HG02610 (cell line): ENCODE measurements around the gene ENTREP3.
"Not testable (repeated sequence)": the region's sequence is repeated elsewhere in the genome, so short reads cannot be mapped to it uniquely, and the experiment has no call there.

Experiments used
- ATAC-seq: cut with Tn5 transposase; IDR thresholded peaks from one replicate; pipeline ENCODE4 v1.9.1; 2021; ENCODE audit warnings: mild to moderate bottlenecking, moderate library complexity; ENCODE audit not compliant: unreplicated experiment

The ENTREP3 gene

DNA sequence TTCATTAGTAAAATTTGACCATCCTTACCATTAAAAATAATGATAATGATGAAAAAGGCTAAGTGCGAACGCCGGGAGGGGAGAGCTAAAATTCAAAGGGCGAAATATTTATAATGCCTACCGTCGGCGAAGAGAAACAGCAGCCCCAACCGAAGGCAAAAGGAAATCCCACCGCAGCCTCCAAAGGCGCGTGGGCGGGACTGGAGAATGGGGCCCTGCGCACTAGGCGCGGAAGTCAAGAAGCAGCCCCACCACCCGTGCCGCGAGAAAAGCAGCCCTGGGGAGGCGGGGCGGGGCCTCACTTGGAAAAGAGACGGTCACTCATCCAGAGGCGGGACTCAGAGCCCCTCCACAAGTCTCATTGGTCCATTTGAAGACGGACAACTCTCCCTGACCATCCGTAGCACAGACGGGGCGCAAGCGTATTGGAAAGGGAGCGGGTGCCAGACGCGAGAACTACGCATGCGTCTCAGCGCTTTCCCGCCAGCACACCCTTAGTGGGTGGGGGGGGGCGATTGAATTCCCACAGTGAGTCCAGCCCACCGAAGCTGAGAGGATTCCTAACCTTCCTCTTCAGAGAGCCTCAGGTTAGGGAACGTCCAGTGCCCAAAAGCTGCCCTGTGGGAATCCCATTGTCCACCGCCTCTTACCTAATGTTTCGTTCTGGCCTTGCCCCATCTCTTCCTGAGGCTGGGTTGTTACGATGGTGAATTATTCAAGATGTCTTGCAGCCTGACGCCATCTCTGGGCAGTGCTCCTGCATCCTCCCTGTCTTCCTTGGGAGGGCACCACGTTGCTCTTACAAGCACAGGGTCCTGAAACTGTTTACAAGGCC, 27.8 kb downstream of the ENTREP3 start:
- ATAC-seq: peak; percentile 88

DNA sequence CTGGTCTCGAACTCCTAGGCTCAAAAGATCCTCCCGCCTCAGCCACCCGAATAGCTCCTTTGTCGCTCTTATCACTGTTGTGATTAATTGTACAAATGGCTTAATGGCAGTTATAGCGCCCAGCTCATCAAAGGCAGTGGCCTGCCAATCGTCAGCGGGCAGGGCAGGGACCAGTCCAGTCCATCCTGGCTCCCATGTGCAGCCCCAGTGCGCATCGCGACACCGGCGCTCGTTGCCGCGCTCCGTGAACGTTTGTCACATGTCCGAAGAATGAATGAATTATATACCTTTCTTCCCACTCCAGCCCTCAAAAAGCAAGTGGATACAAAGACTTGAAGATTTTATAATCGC, 28.4 kb downstream of the ENTREP3 start:
- ATAC-seq: no peak

DNA sequence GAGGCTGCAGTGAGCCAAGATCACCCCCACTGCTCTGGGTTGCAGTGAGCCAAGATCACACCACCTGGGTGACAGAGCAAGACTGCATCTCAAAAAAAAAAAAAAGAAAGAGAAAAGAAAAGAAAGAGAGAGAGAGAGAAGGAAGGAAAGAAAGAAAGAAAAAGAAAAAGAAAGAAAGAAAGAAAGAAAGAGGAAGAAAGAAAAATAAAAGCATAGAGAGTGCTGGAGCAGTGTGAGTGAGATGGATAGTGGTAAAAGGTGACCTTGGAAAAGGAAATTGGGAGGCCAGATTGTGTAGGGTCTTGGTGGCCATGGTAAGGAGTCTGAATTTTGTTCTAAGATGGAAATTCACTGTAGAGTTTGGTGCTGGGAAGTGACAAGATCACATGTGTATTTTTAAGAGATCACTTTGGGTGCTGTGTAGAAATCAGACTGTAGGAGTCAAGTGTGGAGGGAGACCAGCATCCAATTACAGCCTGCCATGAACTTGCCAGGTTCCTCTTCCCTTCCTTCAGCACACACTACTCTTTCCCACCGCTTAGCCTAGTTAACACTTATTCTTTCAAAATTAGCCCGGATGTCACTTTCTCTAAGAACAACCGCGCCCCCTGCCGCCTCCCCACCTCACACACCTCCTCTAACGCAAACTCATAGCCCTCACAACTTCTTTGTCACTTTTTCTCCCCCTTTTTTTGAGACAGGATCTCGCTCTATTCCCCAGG, 28.9 kb downstream of the ENTREP3 start:
- peak; percentile 29 for ATAC-seq

DNA sequence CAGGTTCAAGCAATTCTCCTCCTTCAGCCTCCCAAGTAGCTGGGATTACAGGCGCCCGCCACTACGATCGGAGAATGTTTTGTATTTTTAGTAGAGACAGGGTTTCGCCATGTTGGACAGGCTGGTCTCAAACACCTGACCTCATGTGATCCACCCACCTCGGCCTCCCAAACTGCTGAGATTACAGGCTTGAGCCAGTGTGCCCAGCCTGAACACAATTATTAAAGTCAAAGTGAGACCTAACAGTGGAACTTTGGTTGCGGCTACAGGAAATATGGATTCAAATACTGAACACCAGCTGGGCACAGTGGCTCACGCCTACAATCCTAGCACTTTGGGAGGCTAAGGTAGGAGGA, 29.9 kb downstream of the ENTREP3 start:
- not testable (repeated sequence) for ATAC-seq

DNA sequence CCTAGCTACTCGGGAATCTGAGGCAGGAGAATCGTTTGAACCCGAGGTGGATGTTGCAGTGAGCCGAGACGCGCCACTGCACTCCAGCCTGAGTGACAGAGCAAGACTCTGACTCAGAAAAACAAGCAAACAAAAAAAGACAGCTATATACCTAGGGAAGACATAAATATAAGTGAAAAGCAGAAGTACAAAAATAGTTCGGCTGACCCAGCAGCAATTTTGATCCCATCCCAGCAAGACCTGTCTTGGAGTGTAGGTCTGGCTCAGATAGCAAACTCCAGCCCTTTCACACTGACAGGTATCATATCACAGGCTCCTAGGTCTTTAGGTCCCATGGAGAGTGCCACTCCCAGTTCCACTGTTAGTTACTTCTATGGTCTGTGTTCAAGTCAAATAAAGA, 32.2 kb downstream of the ENTREP3 start:
- no peak for ATAC-seq

DNA sequence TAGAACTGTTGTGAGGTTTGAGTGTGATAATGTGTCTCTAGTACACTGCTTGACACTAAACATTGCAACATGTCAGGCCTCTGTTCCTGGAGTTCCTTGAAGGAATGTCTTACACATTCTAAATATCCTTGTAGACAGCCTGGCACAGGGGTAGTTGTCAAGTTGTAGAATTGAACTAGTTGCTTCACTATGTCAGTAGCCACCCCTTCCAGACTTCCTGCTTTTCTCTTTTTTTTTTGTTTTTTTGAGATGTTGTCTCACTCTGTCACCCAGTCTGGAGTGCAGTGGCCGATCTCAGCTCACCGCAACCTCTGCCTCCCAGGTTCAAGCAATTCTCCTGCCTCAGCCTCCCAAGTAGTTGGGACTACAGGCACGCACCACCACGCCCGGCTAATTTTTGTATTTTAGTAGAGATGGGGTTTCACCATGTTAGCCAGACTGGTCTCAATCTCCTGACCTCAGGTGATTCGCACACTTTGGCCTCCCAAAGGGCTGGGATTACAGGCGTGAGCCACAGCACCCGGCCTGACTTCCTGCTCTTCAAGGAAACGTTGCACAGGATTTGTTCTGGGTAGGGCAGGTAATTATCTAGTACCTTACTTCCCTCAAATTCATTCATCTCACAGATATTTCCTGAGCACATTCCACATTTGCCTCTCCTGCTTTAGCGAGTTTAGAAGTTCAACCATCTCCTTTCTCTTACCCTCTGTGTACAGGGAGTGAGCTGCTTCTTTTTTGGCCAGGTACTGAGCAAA, 34.9 kb downstream of the ENTREP3 start:
- ATAC-seq: not testable (repeated sequence)

DNA sequence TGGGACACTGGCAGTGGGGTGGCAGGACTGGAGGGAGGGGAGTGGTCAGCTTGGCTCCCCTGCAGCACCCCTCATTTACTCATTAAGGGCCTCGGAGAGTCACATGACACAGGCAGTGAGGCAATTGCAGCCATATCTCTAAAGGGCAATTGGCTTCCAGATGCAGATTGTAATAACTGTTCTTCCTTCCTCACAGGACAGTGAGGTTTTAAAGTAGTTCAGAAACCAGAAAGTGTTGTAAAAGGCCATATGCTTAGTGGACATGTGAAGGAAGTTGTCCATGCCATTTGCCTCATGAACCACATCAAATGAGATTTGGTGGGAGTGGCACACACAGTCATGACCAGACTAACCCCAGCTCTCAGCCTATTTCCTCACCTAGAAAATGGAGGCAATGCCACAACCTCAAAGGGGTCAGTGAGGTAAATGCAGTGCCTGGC, 35.7 kb downstream of the ENTREP3 start:
- no peak for ATAC-seq

DNA sequence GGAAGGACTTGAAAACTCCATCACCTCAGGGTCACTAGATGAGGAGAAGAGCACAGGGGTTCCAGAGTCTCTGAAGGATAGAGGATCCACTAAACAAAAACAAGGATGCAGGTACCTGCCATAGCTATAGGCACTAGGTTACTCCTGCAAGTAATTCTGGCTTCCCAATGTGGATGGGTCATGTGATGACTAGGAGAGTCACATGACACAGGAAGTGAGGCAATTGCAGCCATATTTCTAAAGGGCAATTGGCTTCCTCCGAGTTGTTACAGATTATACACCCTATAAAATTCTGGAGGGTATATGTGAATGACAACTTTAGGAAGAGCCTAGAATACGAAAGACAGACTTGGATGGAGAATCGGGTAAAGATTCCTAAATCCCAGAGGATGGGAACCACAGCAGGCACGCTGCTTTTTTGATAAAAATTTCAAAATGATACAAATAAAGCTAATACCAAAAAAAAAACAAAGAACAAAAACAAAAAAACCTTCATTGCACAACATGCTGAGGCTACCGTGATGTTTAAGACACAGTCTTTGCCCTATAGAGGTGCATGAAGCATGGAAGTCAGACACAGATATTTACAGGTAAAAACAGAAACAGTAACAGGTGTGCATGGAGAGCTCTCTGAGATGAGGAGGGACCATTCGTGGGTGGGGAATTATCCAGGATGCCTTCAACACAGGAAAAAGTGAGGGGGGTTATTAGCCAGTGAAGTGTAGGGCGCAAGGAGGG, 36.3 kb downstream of the ENTREP3 start:
- no peak for ATAC-seq

DNA sequence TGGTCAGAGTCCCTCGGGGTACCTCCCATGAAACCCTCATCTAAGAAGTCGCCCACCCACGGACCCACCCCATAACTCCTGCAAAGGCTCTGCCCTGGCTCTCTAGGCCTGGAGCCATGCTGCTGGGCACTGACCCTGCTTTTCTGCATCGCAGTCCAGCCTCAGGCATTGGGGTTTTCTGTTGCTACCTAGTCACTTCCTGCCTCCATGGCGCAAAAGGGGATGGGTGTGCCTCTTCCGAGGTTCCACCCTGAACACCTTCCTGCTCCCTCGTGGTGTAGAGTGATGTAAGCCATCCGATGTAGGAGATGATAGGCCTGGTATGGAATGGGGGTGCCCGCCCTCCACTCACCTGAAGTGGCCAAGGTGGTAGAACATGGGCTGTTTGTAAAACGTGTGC, 40.6 kb downstream of the ENTREP3 start:
- not testable (repeated sequence) for ATAC-seq

DNA sequence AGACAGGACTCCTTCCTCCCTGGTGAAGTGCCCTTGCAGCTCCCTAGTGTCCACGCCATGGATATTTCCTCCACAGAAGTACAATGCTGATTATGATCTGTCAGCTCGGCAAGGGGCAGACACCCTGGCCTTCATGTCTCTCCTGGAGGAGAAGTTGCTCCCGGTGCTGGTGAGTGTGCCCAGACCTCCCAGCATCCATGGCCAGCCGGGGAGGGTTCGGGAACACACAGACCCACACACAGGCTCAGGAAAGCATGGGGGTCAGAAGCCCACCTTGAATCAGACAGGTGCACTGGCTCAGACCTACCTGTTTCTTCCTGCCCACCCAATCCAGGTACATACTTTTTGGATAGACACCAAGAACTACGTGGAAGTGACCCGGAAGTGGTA, 43.2 kb downstream of the ENTREP3 start:
- ATAC-seq: not testable (repeated sequence)

DNA sequence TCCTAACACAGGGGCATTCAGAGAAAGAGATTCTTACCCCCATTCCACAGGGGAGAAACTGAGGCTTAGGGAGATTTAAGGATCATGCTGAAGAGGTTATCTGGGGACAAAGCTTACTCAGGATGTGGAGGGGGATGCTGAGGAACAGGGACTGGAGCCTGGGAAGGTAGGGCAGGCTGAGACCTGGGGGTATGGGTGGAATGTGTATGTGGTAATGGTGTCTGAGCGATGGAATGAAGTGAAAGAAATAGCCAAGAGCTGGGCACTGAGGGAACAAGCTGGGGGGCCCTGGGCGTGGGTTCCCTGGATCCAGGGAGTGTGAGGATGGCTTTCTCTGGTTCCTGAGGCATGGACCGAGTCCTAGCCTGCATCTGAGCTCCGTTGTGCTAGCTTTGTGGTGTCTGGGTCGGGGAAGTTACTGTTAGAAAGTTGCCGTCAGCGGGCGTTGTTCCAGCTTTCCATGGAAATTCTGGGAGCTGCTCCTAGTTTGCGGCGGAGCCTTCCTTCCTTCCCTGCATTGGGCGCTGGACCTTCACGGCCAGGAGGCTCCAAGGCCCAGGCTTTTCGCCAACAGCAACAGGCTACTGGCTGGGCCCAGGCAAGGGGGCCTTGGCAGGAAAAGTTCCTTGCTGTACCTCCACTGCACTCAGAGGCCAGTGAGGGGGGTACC, 43.8 kb downstream of the ENTREP3 start:
- not testable (repeated sequence) for ATAC-seq

DNA sequence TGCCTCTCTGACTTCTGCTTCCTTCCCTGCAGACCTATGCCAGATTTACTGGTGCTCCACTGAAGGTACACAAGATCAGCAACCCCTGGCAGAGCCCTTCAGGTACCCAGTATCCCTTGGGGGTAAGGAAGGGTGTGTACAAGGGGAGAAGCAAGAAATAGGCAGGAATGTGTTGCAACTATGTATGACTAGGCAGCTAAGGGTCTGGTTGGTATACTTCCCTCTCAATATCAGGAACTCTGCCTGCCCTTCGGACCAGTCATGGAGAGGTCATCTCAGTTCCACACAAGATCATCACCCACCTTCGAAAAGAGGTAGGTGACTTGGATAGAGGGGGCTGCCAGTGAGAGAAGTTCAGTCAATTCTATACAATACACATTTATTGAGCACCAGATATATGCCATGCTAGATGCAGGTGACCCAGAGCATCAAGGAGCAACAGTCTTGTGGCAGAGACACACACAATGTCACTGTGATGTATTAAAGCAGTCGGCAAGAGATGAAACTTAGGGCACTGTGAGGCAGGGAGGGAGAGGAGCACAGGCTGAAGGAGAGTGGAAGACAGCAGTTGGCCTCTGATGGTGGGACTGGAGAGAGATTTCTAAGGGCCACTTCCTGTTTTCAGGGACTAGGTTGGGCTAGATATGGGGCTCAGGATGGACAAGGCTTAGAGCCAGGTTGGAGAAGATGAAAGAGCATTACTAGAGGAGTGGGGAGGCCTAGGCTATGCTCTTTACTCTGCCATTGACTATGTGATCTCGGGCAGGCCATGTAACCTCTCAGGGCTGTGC, 44.8 kb downstream of the ENTREP3 start:
- ATAC-seq: no peak

DNA sequence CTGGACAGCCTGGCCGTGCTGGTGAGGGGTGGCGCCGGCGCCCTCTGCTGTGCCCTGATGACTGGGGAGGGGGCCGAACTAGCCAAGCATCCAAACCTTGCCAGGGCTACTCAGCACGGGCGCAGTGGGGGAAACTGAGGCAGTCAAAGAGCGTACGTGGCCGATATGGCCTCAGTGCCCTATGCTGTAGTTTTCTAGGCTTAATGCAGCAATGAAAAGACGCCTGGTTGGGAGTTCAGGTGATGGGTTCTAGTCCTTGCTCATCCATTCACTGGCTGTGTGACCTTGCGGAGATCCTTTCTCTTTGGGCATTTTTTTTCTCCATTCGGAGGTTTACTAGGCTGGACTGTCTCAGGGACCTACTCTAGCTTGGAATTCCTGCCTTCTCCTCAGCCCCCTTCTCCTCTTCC, 46.0 kb downstream of the ENTREP3 start:
- no peak for ATAC-seq

DNA sequence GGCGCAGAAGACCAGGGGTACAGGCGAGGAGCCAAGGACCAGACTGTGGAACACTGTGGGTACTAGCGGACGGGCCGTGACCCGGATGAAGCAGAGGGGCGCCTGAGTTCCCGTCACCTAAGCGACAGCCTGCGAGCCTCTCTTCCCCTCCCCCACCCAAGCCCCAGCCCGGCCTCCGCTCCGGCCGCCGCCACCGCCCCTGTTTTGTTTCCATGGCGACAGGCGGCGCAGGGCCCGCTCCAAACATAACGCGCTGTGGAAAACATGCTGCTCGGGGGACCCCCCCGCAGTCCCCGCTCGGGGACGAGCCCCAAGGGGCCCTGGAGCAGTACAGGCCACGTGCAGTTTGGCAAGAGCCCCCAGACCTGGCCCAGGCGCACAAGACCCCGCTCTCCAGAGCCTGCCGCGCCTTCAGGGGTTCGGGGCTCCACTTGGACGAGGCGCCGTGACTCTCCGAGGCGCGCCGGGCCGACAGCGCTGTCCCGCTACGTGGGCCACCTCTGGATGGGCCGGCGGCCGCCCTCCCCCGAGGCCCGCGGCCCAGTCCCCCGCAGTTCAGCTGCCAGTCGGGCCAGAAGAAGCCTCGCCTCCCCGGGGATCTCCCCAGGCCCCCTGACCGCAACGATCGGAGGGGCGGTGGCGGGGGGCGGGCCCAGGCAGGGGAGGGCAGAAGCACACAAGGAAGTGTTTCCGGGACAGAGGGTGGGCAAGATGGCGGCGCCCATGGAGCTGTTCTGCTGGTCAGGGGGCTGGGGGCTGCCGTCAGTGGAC, 46.6 kb downstream of the ENTREP3 start, which contains the start of gene MTX1:
MTX1 (plus strand) TSS at position 155 of the 771 bp plus-strand sequence; CDS start at position 265, 110 bp downstream.
- peak; percentile 72 for ATAC-seq

DNA sequence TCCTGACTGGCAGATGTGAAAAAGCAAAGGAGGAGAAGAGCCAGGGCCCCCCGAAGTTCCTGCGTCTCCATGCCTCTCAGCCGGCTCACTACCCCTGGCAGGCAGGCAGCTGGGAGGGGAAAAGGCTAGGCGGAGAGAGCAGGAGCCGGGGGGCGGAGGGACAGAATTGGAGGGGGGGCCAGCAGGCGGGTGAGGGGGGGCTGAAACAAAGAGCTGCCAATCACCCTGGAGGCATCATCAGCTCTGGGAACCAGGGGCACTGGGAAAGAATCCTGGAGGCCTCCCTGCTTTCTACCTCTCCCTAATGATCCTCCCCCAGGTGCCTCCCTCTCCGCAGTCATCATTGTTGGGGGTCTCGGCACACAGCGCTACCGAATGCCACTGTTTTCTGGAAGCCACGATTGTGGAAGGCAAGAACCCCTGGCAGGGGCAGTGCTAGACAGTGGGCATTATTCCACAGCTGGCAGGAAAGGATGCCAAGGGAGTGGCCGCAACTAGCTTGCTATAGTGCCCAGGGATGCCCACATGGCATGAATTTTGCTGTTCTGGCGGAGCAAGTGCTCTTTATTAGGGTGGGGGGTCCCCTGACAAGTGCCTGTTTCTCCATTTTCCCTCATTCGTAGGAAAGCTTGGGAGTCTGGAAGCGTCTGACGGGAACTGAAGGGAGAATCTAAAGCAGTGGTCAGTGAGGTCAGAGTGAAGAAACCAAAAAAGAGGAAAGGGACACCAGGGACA, 47.3 kb downstream of the ENTREP3 start, which contains the start of gene THBS3:
THBS3 (minus strand) TSS at position 92 of the 735 bp plus-strand sequence; CDS start at position 71, 21 bp downstream.
- no peak for ATAC-seq

DNA sequence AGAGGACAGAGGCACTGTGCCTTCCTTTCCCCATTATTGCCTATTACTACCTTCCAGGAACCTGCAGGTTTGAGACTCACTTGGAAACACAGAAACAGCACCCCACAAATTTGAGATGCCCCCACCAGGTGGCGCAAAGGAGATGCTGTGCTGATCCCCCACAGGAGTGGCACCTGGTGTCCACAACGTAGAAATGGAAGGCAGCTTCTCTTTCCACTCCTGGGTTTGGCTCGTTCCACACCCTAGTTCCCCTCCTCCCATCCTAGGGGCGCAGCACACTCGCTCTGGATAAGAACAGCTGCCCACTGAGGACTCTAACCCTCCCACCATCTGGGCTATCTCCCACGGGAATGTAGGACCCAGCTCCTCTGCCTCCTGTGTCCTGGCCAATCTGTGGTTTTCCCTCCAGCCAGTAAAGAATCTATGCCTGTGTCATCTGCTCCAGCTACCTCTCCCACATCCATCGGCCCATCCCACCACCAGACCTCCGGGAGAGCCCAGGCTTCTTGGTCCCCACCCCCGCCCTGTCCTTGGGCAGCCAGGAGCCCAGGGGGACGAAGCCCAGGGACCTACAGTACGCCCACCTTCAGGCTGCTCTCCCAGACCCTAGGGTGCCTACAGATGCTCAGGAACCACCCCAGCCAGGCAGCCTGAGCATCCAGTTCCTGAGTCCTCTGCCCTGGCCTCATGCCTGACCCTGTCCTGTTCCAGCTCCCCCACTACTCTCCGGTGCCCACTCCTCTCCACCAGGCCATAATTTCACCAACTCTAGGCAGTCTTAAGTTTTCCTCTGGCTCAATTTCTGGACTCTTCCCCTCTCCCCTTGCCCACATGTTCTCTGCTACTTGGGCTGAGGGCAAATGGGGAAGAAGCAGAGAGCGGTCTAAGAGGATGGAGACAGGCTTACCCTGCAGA, 48.1 kb downstream of the ENTREP3 start:
- ATAC-seq: peak; percentile 32
